Right lobe of liver (tissue), 4 donors: Measurements from ENCODE around the gene KCNG4.

Experiments used
- CTCF ChIP-seq, 4 donors: fragments of 200-600 bp in 3 of 4; fragments of 450-650 bp in 1 of 4; IDR thresholded peaks; one replicate each; pipeline versions ENCODE4 v1.5.1 to v1.8.0; 2016 to 2022; ENCODE audit warnings: antibody characterized with exemption in 4 of 4, mild to moderate bottlenecking in 2 of 4
- POLR2A ChIP-seq: fragments of 450-650 bp; IDR thresholded peaks from one replicate; pipeline ENCODE4 v1.6.1; 2017; ENCODE audit warnings: antibody characterized with exemption, mild to moderate bottlenecking
- donor health status: DM: no; HTN: no; CAD: no.
- donor health status: DM: no; HTN: no; CAD: no.
- donor health status: DM: no; HTN: yes; CAD: no.

- TF ChIP-seq POLR2A (no peak), CTCF (IDR thresholded peaks at IDR 0.05) (no peak)
Measured at GRCh38 chr16:84225126-84225525, 14.7 kb downstream of the KCNG4 start.
